HCT116 (cell line): ENCODE measurements around the gene TBCD.

Source experiments
- EZH2phosphoT487 ChIP-seq: fragments of 200-600 bp; IDR thresholded peaks from 2 replicates; pipeline ENCODE4 v1.6.1; 2018; ENCODE audit warnings: antibody characterized with exemption, borderline replicate concordance
- POLR2A ChIP-seq: IDR thresholded peaks from 2 replicates; pipeline ENCODE4 v1.7.0; 2011; ENCODE audit warnings: borderline replicate concordance; ENCODE audit not compliant: insufficient read depth, insufficient read length; ENCODE audit errors: extremely low read depth
- YY1 ChIP-seq: IDR thresholded peaks from 2 replicates; pipeline ENCODE4 v1.6.1; 2011; ENCODE audit warnings: low read length, low read depth, moderate library complexity, mild to moderate bottlenecking; ENCODE audit not compliant: insufficient replicate concordance; ENCODE audit errors: extremely low read depth

GRCh38 chr17:82802075-82802780 is 50.4 kb downstream of the TBCD start:
- TF ChIP-seq EZH2phosphoT487: no peak
- TF ChIP-seq POLR2A: no peak
- no peak for TF ChIP-seq YY1
